AML-193 (cell line): ENCODE results near the gene SLC44A5.
A peak's percentile ranks its signal among the peaks of the same experiment; 100 is the strongest.
"Not testable (repeated sequence)": the region's sequence is repeated elsewhere in the genome, so short reads cannot be mapped to it uniquely, and the experiment has no call there.

Experiments used
- DNase-seq, 2 experiments: peaks; one replicate each; lab custom pipeline; 2025; lab: John Stamatoyannopoulos, UW

The SLC44A5 gene

GRCh38 chr1:75611014-75611413 lies at the start of gene SLC44A5:
TSS of gene SLC44A5 (minus strand) at chr1:75611114. CDS start at chr1:75541447, 69,667 bp downstream.
- DNase-seq: no peak

GRCh38 chr1:75655931-75656330 lies 45.0 kb upstream of the SLC44A5 start:
- no peak for DNase-seq

- not testable (repeated sequence) for DNase-seq
Measured at GRCh38 chr1:75647183-75647582, 36.3 kb upstream of the SLC44A5 start.

- DNase-seq: not testable (repeated sequence)
Measured at GRCh38 chr1:75645153-75645552, 34.2 kb upstream of the SLC44A5 start.

GRCh38 chr1:75643460-75643859 lies 32.5 kb upstream of the SLC44A5 start:
- no peak for DNase-seq

GRCh38 chr1:75641325-75641724 lies 30.4 kb upstream of the SLC44A5 start:
- DNase-seq: no peak

- no peak for DNase-seq
Measured at GRCh38 chr1:75640137-75640536, 29.2 kb upstream of the SLC44A5 start.

- DNase-seq: peak; percentile 13 to 18
Measured at GRCh38 chr1:75632350-75632949, 21.5 kb upstream of the SLC44A5 start.

- DNase-seq: no peak
Measured at GRCh38 chr1:75630998-75631397, 20.1 kb upstream of the SLC44A5 start.

GRCh38 chr1:75630004-75630594 lies 19.2 kb upstream of the SLC44A5 start:
- DNase-seq: no peak

- peak; percentile 1 to 2 for DNase-seq
Measured at GRCh38 chr1:75625795-75626194, 14.9 kb upstream of the SLC44A5 start.

GRCh38 chr1:75618382-75618781 lies 7.5 kb upstream of the SLC44A5 start:
- DNase-seq: no peak

GRCh38 chr1:75616436-75617433 lies 5.8 kb upstream of the SLC44A5 start:
- no peak for DNase-seq

GRCh38 chr1:75615613-75616435 lies 4.9 kb upstream of the SLC44A5 start:
- DNase-seq: no peak

- DNase-seq: no peak
Measured at GRCh38 chr1:75614399-75614756, 3.5 kb upstream of the SLC44A5 start.

- DNase-seq: no peak
Measured at GRCh38 chr1:75613916-75614315, 3.0 kb upstream of the SLC44A5 start.

- DNase-seq: no peak
Measured at GRCh38 chr1:75612976-75613375, 2.1 kb upstream of the SLC44A5 start.

- no peak for DNase-seq
Measured at GRCh38 chr1:75602486-75602885, 8.4 kb downstream of the SLC44A5 start.

- no peak for DNase-seq
Measured at GRCh38 chr1:75600781-75601180, 10.1 kb downstream of the SLC44A5 start.

- no peak for DNase-seq
Measured at GRCh38 chr1:75594327-75594726, 16.6 kb downstream of the SLC44A5 start.

- not testable (repeated sequence) for DNase-seq
Measured at GRCh38 chr1:75593457-75593856, 17.5 kb downstream of the SLC44A5 start.

GRCh38 chr1:75589637-75590036 lies 21.3 kb downstream of the SLC44A5 start:
- DNase-seq: no peak
